Tibial nerve (tissue), 4 donors: Measurements from ENCODE around the gene WDPCP. TPM values are rescaled to one million over a fixed set of nuclear protein-coding genes. Genes with fewer than 3 reads are reported as not detected.
"Not testable (repeated sequence)": the region's sequence is repeated elsewhere in the genome, so short reads cannot be mapped to it uniquely, and the experiment has no call there.

Experiments
- DNase-seq, 2 donors: peaks; one replicate each; pipeline ENCODE4 v3.0.0-alpha.2; 2019; ENCODE audit warnings: low spot score in 2 of 2
- H3K27ac ChIP-seq, 4 donors: fragments of 200-600 bp; sonication (generic) in 3 of 4; one replicate each; pipeline ENCODE4 v1.5.1; 2017 to 2019; ENCODE audit warnings: mild to moderate bottlenecking in 1 of 4
- H3K27me3 ChIP-seq, 2 donors: fragments of 200-600 bp; sonication (generic) in 1 of 2; one replicate each; pipeline versions ENCODE4 v1.5.1 to v1.6.0; 2017 to 2019
- H3K36me3 ChIP-seq, 3 donors: fragments of 200-600 bp; sonication (generic); one replicate each; pipeline ENCODE4 v1.5.1; 2018 to 2019
- H3K4me1 ChIP-seq, 4 donors: fragments of 200-600 bp; sonication (generic) in 3 of 4; one replicate each; pipeline ENCODE4 v1.5.1; 2017 to 2019
- H3K4me3 ChIP-seq, 4 donors: fragments of 200-600 bp; sonication (generic) in 3 of 4; one replicate each; pipeline ENCODE4 v1.5.1; 2017 to 2019; ENCODE audit warnings: mild to moderate bottlenecking in 1 of 4, moderate library complexity in 1 of 4
- H3K9me3 ChIP-seq, 4 donors: fragments of 200-600 bp; sonication (generic) in 3 of 4; one replicate each; pipeline ENCODE4 v1.5.1; 2017 to 2019
- CTCF ChIP-seq, 5 experiments: fragments of 200-600 bp in 3 of 5; fragments of 450-650 bp in 2 of 5; sonication (generic) in 3 of 5; IDR thresholded peaks; one replicate each; pipeline ENCODE4 v1.5.1; 2016 to 2019; ENCODE audit warnings: antibody characterized with exemption in 5 of 5, mild to moderate bottlenecking in 3 of 5, moderate library complexity in 2 of 5
- EP300 ChIP-seq, 2 donors: sonication (generic); formaldehyde crosslinking; IDR thresholded peaks; one replicate each; pipeline ENCODE4 v1.6.1; 2017; ENCODE audit warnings: antibody characterized with exemption in 2 of 2, mild to moderate bottlenecking in 1 of 2
- POLR2A ChIP-seq, 2 donors: fragments of 450-650 bp; IDR thresholded peaks; one replicate each; pipeline ENCODE4 v1.6.1; 2017; ENCODE audit warnings: antibody characterized with exemption in 2 of 2, mild to moderate bottlenecking in 2 of 2, moderate library complexity in 2 of 2
- WGBS, 2 donors: methylation state at CpG; one replicate each; pipeline ENCODE4 v1.1.5; 2018; 5-methylcytosine and 5-hydroxymethylcytosine counted together
- total RNA-seq, 4 donors: library from RNA; depleted of rRNA; stranded (reverse); fragments of >200 nt; gene quantifications; one replicate each; pipeline ENCODE4 v1.1.0, GENCODE V29; 2016

The WDPCP gene
- total RNA-seq, result 10 to 100 TPM; 14.4 to 22.4 (median 20.4) TPM

- Histone ChIP-seq H3K27ac (peak within 1 kb of the TSS; percentile 78 to 93 (median 92)), H3K4me1 (peaks cover 0 to 44% (median 22%) of the 10 kb centered on the region in 4 donors), H3K4me3 (peak within 1 kb of the TSS; percentile 66 to 80 (median 74)), H3K9me3 (no peaks in the 10 kb centered on the region), H3K27me3 (no peaks in the 10 kb centered on the region), H3K36me3 (peaks cover 0 to 11% (median 0%) of the 10 kb centered on the region in 3 donors)
- WGBS, 2 donors, result 0 to 1% methylated on average over 43 to 44 of the region's 44 CpGs
- TF ChIP-seq POLR2A (IDR thresholded peaks at IDR 0.05) (peak; percentile 73 to 75), CTCF (IDR thresholded peaks at IDR 0.05) (peak in 1 of 5 experiments; percentile 20), EP300 (IDR thresholded peaks at IDR 0.05) (peak; percentile 64 to 96)
- peak; percentile 86 to 89 for DNase-seq
These were observed at the start of gene WDPCP, which contains the start of gene MDH1 for GRCh38 chr2:63588385-63589147. Gene WDPCP (minus strand): TSS chr2:63588477. CDS start chr2:63588271, 206 bp downstream. Gene MDH1 (plus strand): TSS chr2:63588963. CDS start chr2:63589044, 81 bp downstream.

- DNase-seq, result no peak
- no peaks in the 10 kb centered on the region for H3K27me3 ChIP-seq
- TF ChIP-seq POLR2A (IDR thresholded peaks at IDR 0.05) (no peak), EP300 (IDR thresholded peaks at IDR 0.05) (no peak), CTCF (IDR thresholded peaks at IDR 0.05) (no peak)
- no peaks in the 10 kb centered on the region for H3K4me1 ChIP-seq
- 87 to 98% methylated on average over 2 of the region's 2 CpGs for WGBS, 2 donors
- peaks cover 0 to 59% (median 8%) of the 10 kb centered on the region in 4 donors for H3K9me3 ChIP-seq
- no peaks in the 10 kb centered on the region for H3K36me3 ChIP-seq
- no peak overlapping the region for H3K27ac ChIP-seq
- no peak overlapping the region for H3K4me3 ChIP-seq
These were observed 44.1 kb upstream of the WDPCP start for GRCh38 chr2:63632382-63632781.

GRCh38 chr2:63631501-63631900, 43.2 kb upstream of the WDPCP start:
- H3K9me3 ChIP-seq, result peaks cover 0 to 54% (median 8%) of the 10 kb centered on the region in 4 donors
- TF ChIP-seq POLR2A (IDR thresholded peaks at IDR 0.05), result no peak
- no peak for TF ChIP-seq EP300 (IDR thresholded peaks at IDR 0.05)
- no peak for TF ChIP-seq CTCF (IDR thresholded peaks at IDR 0.05)

GRCh38 chr2:63628403-63628942, 40.2 kb upstream of the WDPCP start:
- Histone ChIP-seq H3K36me3 (no peaks in the 10 kb centered on the region), H3K9me3 (peaks cover 0 to 29% (median 5%) of the 10 kb centered on the region in 4 donors), H3K27me3 (no peaks in the 10 kb centered on the region), H3K27ac (no peak overlapping the region), H3K4me3 (no peak overlapping the region), H3K4me1 (no peaks in the 10 kb centered on the region)
- WGBS, 2 donors, result 90 to 95% methylated on average over 1 of the region's 1 CpG
- no peak for TF ChIP-seq POLR2A (IDR thresholded peaks at IDR 0.05)
- no peak for TF ChIP-seq CTCF (IDR thresholded peaks at IDR 0.05)
- TF ChIP-seq EP300 (IDR thresholded peaks at IDR 0.05), result no peak
- no peak for DNase-seq

More at GRCh38 chr2:63631501-63631900, 43.2 kb upstream of the WDPCP start:
- no peak for DNase-seq
- no peak overlapping the region for H3K27ac ChIP-seq
- H3K4me3 ChIP-seq, result no peak overlapping the region
- no peaks in the 10 kb centered on the region for H3K4me1 ChIP-seq
- H3K36me3 ChIP-seq, result no peaks in the 10 kb centered on the region
- 51 to 53% methylated on average over 1 of the region's 1 CpG for WGBS, 2 donors
- no peaks in the 10 kb centered on the region for H3K27me3 ChIP-seq

- H3K4me1 ChIP-seq, result no peaks in the 10 kb centered on the region
- no peak overlapping the region for H3K27ac ChIP-seq
- H3K9me3 ChIP-seq, result peaks cover 0 to 25% (median 5%) of the 10 kb centered on the region in 4 donors
- H3K27me3 ChIP-seq, result no peaks in the 10 kb centered on the region
- TF ChIP-seq CTCF (IDR thresholded peaks at IDR 0.05) (no peak), POLR2A (IDR thresholded peaks at IDR 0.05) (no peak), EP300 (IDR thresholded peaks at IDR 0.05) (no peak)
- DNase-seq, result no peak
- H3K4me3 ChIP-seq, result no peak overlapping the region
- H3K36me3 ChIP-seq, result no peaks in the 10 kb centered on the region
- WGBS, 2 donors, result 91 to 94% methylated on average over 15 of the region's 15 CpGs
These were observed 39.6 kb upstream of the WDPCP start for GRCh38 chr2:63627866-63628265.

- DNase-seq, H3K4me1 ChIP-seq, H3K36me3 ChIP-seq, H3K27me3 ChIP-seq, H3K4me3 ChIP-seq, H3K27ac ChIP-seq: not testable (repeated sequence)
- 67 to 83% methylated on average over 2 of the region's 2 CpGs for WGBS, 2 donors
- peaks cover 0 to 13% (median 0%) of the 10 kb centered on the region in 4 donors for H3K9me3 ChIP-seq
These were observed 35.5 kb upstream of the WDPCP start for GRCh38 chr2:63623763-63624162.
